Measurements from ENCODE around the gene SLC4A8. TPM values are rescaled to one million over a fixed set of nuclear protein-coding genes. Genes with fewer than 3 reads are reported as not detected.

SLC4A8 gene
- total RNA-seq, 2 donors from 2014 or later: 1.9 to 4.6 TPM

DNA sequence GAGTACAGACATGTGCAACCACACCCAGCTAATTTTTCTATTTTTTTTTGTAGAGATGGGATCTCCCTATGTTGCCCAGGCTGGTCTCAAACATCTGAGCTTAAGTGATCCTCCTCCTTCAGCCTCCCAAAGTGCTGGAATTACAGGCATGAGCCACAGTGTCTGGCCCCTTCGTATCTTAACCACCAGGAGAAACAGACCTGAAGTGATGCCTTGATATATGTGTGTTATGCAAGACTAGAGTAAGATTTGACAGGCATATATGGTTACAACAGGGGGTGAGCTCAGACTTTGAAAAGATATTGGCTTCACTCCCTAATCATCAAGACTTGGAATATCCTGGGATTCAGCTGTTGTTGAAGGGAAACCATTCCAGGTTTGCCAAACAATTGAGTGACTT lies 22.7 kb upstream of the SLC4A8 start:
- H3K36me3 Mint-ChIP-seq (ENCODE audit: insufficient read depth in 2 of 2): no peaks in the 10 kb centered on the region
- peaks cover 9% of the 10 kb centered on the region for H3K4me1 Mint-ChIP-seq (ENCODE audit: low read depth)
- no peaks in the 10 kb centered on the region for H3K9me3 Mint-ChIP-seq
- no peak for ATAC-seq (replicated peaks in 1 of 2)
- no peak for DNase-seq
- H3K27ac Mint-ChIP-seq: no peak overlapping the region
- no peak overlapping the region for H3K4me3 Mint-ChIP-seq
- H3K27me3 Mint-ChIP-seq (ENCODE audit: low read depth): no peaks in the 10 kb centered on the region

DNA sequence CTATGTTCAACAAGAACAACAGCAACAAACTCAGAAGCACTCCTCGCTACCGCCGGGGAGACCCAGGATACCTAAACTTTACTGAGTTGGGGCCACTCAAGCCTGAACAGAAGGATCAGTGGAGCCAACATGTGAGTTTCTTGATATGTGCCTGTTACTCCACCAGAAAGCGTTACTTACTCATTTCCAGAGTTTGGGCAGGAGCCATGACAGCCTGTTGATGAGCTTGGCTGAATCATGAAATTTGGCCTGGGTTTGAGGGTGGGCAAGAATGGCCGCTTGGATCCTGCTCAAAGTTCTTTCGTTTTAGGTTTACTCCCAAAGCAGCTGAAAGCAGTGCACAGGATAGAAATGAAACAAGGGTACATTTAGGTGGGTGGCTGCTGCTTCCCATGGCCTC lies 21.5 kb upstream of the SLC4A8 start:
- Mint-ChIP-seq H3K9me3 (no peaks in the 10 kb centered on the region), H3K4me3 (no peak overlapping the region), H3K27ac (no peak overlapping the region), H3K27me3 (ENCODE audit: low read depth) (no peaks in the 10 kb centered on the region), H3K4me1 (ENCODE audit: low read depth) (peaks cover 9% of the 10 kb centered on the region), H3K36me3 (ENCODE audit: insufficient read depth in 2 of 2) (no peaks in the 10 kb centered on the region)
- DNase-seq (no peak), ATAC-seq (replicated peaks in 1 of 2) (peak in 1 of 2 donors; percentile 26)

DNA sequence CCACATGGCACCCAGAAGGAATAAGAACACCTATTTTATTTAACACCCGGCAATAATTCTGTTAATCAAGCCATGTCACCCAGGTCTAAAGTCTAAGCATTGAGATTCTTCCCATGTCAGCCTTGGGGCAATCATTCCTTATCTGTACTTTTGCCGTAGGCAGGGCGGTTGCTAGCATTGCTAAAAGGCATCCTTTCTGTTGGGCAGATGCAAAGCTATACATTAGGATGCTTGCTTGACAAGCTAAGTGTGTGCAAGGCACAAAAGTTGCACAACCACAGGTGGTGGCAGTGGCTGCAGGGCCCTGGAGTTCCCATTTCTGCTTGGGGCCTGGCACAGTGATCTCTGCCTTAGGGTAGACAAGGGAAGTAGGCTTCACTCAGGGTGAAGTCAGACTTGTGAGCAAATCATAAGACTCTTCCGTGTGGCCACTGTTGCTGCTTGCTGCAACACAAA lies 20.9 kb upstream of the SLC4A8 start:
- DNase-seq: no peak
- no peak for ATAC-seq (replicated peaks in 1 of 2)
- Mint-ChIP-seq H3K36me3 (ENCODE audit: insufficient read depth in 2 of 2) (no peaks in the 10 kb centered on the region), H3K9me3 (no peaks in the 10 kb centered on the region), H3K4me3 (no peak overlapping the region), H3K4me1 (ENCODE audit: low read depth) (peaks cover 9% of the 10 kb centered on the region), H3K27me3 (ENCODE audit: low read depth) (no peaks in the 10 kb centered on the region), H3K27ac (no peak overlapping the region)

DNA sequence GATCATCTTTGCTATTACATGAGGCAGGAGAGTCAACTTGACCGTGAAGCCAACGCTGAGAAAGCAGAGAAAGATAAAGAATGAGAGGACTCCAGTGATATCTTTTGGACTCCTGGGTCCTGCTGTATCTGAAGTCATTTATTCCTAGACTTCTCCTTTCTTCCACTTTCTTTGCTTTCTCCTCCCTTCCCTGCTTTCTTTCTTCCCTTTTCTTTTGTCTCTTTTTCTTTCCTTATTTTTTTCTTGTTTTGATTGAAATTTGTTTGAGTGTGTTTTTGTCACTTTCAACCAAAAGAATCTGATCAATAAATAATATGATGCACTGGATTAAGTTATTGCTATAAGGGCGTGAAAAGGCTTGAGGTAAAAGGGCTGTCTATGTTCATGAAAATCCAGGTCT lies 20.0 kb upstream of the SLC4A8 start:
- no peaks in the 10 kb centered on the region for H3K27me3 Mint-ChIP-seq (ENCODE audit: low read depth)
- H3K36me3 Mint-ChIP-seq (ENCODE audit: insufficient read depth in 2 of 2): no peaks in the 10 kb centered on the region
- ATAC-seq (replicated peaks in 1 of 2): no peak
- no peaks in the 10 kb centered on the region for H3K9me3 Mint-ChIP-seq
- DNase-seq: no peak
- H3K4me3 Mint-ChIP-seq: no peak overlapping the region
- no peak overlapping the region for H3K27ac Mint-ChIP-seq
- H3K4me1 Mint-ChIP-seq (ENCODE audit: low read depth): peaks cover 9% of the 10 kb centered on the region

DNA sequence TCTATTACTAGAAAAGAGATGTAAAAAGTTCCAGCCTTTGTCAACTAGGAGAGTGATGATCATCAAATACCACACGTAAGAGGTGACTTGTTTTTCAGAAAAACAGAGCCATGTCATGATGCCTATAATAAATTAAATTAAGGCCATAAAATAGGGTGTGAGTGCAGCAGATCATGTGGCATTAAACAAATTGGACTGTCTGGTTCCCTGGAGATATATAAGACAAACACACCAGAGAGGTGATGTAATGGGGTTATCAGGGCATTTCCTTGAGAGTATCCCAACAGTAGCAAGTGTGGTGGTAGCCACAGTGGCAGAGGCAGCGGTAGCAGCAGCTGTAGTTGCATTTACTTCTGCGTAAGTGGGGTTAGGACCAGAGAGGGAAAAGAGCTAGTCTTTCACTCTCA lies 18.8 kb upstream of the SLC4A8 start:
- Mint-ChIP-seq H3K9me3 (no peaks in the 10 kb centered on the region), H3K4me1 (ENCODE audit: low read depth) (peaks cover 9% of the 10 kb centered on the region), H3K36me3 (ENCODE audit: insufficient read depth in 2 of 2) (no peaks in the 10 kb centered on the region), H3K4me3 (no peak overlapping the region), H3K27ac (no peak overlapping the region), H3K27me3 (ENCODE audit: low read depth) (no peaks in the 10 kb centered on the region)
- ATAC-seq (replicated peaks in 1 of 2): no peak
- DNase-seq: no peak

DNA sequence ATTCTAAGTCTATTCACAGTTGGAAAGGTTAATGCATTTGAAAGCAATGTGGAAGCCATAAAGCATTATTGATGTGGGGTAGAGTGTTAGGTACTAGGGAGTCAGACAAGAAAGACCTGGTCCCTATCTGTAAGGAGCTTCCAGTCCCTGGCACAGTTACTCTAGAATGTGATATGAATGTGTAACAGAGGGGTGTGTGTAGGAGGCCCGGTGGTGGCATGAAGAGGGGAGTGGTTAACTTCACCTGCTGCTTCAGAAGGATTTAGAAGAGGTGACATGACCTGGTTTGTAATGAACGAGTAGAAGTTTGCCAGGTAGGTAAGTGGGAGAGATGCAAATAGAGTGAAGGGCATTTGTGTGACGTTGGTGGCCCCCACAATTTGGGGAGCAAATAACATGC lies 18.3 kb upstream of the SLC4A8 start:
- ATAC-seq (replicated peaks in 1 of 2) (no peak), DNase-seq (no peak)
- no peak overlapping the region for H3K4me3 Mint-ChIP-seq
- H3K4me1 Mint-ChIP-seq (ENCODE audit: low read depth): peaks cover 9% of the 10 kb centered on the region
- no peak overlapping the region for H3K27ac Mint-ChIP-seq
- H3K27me3 Mint-ChIP-seq (ENCODE audit: low read depth): no peaks in the 10 kb centered on the region
- H3K9me3 Mint-ChIP-seq: no peaks in the 10 kb centered on the region
- no peaks in the 10 kb centered on the region for H3K36me3 Mint-ChIP-seq (ENCODE audit: insufficient read depth in 2 of 2)

DNA sequence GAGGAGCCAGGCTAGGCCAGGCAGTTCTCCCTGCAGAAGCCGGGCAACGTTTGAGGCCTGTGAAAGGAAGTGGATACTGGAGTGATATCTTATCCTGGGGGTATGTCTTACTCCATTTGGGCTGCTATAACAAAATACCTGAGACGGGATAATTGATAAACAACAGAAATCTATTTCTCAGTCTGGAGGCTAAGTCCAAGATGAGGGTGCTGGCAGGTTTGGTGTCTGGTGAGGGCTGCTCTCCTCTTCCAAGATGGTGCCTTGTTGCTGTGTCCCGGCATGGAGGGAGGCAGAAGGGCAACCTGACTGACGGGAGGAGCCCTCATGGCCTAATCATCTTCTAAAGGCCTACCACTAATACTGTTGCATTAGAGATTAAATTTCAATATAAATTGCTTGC lies 17.8 kb upstream of the SLC4A8 start:
- DNase-seq (no peak), ATAC-seq (replicated peaks in 1 of 2) (no peak)
- H3K9me3 Mint-ChIP-seq: no peaks in the 10 kb centered on the region
- no peaks in the 10 kb centered on the region for H3K36me3 Mint-ChIP-seq (ENCODE audit: insufficient read depth in 2 of 2)
- no peaks in the 10 kb centered on the region for H3K27me3 Mint-ChIP-seq (ENCODE audit: low read depth)
- H3K4me1 Mint-ChIP-seq (ENCODE audit: low read depth): peaks cover 9% of the 10 kb centered on the region
- no peak overlapping the region for H3K27ac Mint-ChIP-seq
- no peak overlapping the region for H3K4me3 Mint-ChIP-seq

DNA sequence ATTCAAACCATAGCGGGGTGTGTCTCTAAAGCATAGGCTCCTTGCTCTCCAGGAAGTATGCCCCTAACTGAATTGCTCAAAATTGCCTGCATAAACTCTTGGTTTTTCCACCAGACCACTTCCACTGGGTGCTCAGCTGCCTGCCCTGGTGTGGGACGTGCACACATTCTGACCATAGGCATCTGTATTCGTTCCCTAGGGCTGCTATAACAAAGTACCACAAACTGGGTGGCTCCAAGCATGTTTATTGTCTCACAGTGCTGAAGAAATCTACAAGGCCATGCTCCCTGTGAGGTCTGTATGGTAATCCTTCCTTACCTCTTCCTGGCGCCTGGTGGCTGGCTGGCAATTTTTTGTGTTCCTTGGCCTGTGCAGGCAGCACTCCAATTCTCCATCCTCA lies 17.0 kb upstream of the SLC4A8 start:
- no peak overlapping the region for H3K27ac Mint-ChIP-seq
- H3K9me3 Mint-ChIP-seq: no peaks in the 10 kb centered on the region
- peaks cover 10% of the 10 kb centered on the region for H3K4me1 Mint-ChIP-seq (ENCODE audit: low read depth)
- no peak for DNase-seq
- ATAC-seq (replicated peaks in 1 of 2): no peak
- no peaks in the 10 kb centered on the region for H3K27me3 Mint-ChIP-seq (ENCODE audit: low read depth)
- no peaks in the 10 kb centered on the region for H3K36me3 Mint-ChIP-seq (ENCODE audit: insufficient read depth in 2 of 2)
- no peak overlapping the region for H3K4me3 Mint-ChIP-seq

DNA sequence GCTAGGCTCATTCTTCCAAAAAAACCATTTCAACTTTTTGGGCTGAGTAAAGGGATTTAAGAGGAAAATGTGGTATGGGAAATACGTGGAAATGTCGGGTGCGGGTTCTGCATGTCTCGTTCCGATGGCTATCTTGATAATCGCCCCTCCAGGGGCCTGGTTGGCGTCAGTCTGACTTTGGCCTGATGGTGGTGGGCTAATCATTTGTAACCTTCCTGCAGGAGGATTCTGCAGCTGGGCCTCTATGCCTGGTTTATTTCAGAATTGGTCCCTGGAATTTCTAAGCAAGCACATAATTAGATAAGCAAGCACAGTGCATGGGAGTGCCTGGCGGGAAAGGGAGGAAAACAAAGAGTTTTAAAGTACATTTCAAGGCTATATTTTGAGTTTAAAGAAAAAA lies 14.8 kb upstream of the SLC4A8 start:
- Mint-ChIP-seq H3K36me3 (ENCODE audit: insufficient read depth in 2 of 2) (no peaks in the 10 kb centered on the region), H3K27ac (no peak overlapping the region), H3K4me3 (no peak overlapping the region), H3K27me3 (ENCODE audit: low read depth) (no peaks in the 10 kb centered on the region), H3K4me1 (ENCODE audit: low read depth) (peaks cover 9% of the 10 kb centered on the region), H3K9me3 (no peaks in the 10 kb centered on the region)
- ATAC-seq (replicated peaks in 1 of 2) (no peak), DNase-seq (no peak)

DNA sequence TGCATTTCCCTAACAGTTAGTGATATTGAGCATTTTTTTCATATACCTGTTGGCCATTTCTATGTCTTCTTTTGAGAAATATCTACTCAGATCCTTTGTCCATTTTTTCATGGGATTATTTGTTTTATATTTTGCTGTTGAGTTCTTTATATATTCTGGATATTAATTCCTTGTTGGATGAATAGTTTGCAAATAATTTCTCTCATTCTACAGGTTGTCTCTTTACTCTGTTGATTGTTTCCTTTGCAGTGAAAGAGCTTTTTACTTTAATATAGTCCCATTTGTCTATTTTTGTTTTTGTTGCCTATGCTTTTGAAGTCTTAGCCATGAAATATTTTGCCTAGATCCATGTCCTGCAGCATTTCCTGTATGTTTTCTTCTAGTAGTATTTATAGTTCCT lies 11.5 kb upstream of the SLC4A8 start:
- Mint-ChIP-seq H3K27me3 (ENCODE audit: low read depth) (no peaks in the 10 kb centered on the region), H3K36me3 (ENCODE audit: insufficient read depth in 2 of 2) (no peaks in the 10 kb centered on the region), H3K4me1 (ENCODE audit: low read depth) (peaks cover 9% of the 10 kb centered on the region), H3K27ac (peak overlapping the region; percentile 24), H3K4me3 (no peak overlapping the region), H3K9me3 (no peaks in the 10 kb centered on the region)
- DNase-seq (no peak), ATAC-seq (replicated peaks in 1 of 2) (no peak)

DNA sequence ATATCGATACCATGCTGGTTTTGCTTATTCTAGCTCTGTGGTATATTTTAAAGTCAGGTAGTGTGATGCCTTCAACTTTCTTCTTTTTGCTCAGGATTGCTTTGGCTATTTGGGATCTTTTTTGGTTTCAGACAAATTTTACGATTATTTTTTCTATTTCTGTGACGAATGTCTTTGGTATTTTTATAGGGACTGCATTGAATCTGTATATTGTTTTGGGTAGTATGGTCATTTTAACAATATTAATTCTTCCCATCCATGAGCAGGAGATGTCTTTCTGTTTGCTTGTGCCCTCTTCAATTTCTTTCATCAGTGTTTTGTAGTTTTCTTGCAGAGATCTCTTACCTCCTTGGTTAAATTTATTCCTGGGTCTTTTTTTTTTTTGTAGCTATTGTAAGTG lies 10.8 kb upstream of the SLC4A8 start:
- Mint-ChIP-seq H3K27ac (no peak overlapping the region), H3K4me1 (ENCODE audit: low read depth) (peaks cover 9% of the 10 kb centered on the region), H3K4me3 (no peak overlapping the region), H3K27me3 (ENCODE audit: low read depth) (no peaks in the 10 kb centered on the region), H3K9me3 (no peaks in the 10 kb centered on the region), H3K36me3 (ENCODE audit: insufficient read depth in 2 of 2) (no peaks in the 10 kb centered on the region)
- DNase-seq (no peak), ATAC-seq (replicated peaks in 1 of 2) (no peak)

DNA sequence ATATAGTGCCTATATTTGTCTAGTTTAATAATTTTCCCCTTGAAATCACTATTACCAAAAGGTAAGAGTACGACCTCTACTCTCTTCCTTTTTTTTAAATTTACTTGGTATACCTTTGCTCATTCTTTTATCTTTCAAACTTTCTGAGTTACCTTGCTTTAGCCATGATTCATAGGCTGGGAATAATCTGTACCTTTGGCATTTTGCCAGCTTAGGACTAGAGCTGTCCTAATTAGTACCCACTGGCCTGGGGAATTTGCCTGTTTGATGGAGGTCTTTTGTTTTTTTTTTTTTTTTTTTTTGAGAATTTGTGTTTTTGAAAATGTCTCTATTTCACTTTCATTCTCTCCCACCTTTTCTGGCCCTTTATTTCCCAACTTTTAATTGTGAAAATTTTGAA lies 8.7 kb upstream of the SLC4A8 start:
- no peaks in the 10 kb centered on the region for H3K27me3 Mint-ChIP-seq (ENCODE audit: low read depth)
- peaks cover 14% of the 10 kb centered on the region for H3K4me1 Mint-ChIP-seq (ENCODE audit: low read depth)
- no peak overlapping the region for H3K27ac Mint-ChIP-seq
- no peaks in the 10 kb centered on the region for H3K9me3 Mint-ChIP-seq
- no peaks in the 10 kb centered on the region for H3K36me3 Mint-ChIP-seq (ENCODE audit: insufficient read depth in 2 of 2)
- H3K4me3 Mint-ChIP-seq: no peak overlapping the region
- no peak for DNase-seq
- no peak for ATAC-seq (replicated peaks in 1 of 2)

DNA sequence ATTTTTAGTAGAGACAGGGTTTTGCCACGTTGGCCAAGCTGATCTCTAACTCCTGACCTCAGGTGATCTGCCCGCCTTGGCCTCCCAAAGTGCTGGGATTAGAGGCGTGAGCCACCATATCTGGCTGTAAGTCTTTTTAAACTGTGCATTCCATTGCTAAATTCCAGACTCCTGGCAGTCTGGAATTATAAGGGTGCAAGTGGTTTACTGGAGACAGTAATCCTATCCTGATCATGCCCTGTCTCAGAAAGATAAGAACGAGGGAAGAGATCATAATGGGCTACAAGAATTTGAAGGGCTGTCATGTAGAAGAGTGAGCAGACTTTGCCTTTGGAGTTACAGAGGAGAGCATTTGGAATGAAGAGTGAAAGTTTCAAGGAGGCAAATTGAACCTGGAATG lies 6.8 kb upstream of the SLC4A8 start:
- no peak for DNase-seq
- Mint-ChIP-seq H3K4me1 (ENCODE audit: low read depth) (peaks cover 11% of the 10 kb centered on the region), H3K9me3 (no peaks in the 10 kb centered on the region), H3K4me3 (no peak overlapping the region), H3K36me3 (ENCODE audit: insufficient read depth in 2 of 2) (no peaks in the 10 kb centered on the region), H3K27me3 (ENCODE audit: low read depth) (no peaks in the 10 kb centered on the region), H3K27ac (no peak overlapping the region)
- ATAC-seq (replicated peaks in 1 of 2): no peak

DNA sequence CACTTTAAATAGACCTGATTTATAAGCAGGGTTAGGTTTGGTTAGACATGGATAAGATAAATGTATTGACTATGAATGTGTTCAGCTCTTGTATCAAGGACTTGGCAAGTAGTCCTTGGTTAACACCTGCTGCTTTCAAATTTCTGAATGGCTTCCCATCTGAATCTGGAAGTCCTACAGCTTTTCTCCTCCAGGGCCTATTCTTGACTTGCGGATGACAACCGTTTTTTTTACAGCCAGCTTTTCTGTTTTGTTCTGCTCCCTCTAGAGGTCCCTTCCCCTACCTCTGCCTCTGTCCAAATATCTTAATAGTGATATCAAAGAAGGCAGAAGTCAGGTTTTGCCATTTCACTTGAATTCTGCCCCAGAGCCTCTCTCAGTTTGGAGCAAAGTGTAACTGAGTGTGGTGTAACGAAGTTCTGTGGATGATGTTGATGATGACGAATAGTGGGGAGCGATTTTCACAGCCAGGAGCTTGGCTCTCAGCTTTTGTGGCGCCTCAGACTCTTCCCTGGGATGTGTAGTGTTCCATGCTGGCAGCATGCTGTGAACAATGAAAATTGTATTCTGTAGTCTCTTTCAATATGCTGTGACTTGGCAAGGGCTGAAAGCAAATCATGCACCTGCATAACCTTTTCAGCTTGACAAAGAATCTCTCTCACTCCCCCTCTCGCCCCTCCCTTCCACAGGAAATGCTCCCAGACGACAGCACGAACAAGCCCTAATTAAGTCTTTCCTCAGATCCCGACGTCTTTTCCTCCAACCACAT lies 5.0 kb upstream of the SLC4A8 start:
- no peak overlapping the region for H3K27ac Mint-ChIP-seq
- no peak for DNase-seq
- no peaks in the 10 kb centered on the region for H3K27me3 Mint-ChIP-seq (ENCODE audit: low read depth)
- no peak overlapping the region for H3K4me3 Mint-ChIP-seq
- no peak for ATAC-seq (replicated peaks in 1 of 2)
- no peaks in the 10 kb centered on the region for H3K36me3 Mint-ChIP-seq (ENCODE audit: insufficient read depth in 2 of 2)
- H3K4me1 Mint-ChIP-seq (ENCODE audit: low read depth): peaks cover 11% of the 10 kb centered on the region
- no peaks in the 10 kb centered on the region for H3K9me3 Mint-ChIP-seq

All from activated T-cell treated with anti-CD3 and anti-CD28 coated beads, Interleukin-2, amount 50 U/mL, for 72 hours (primary cell).